H9 (cell line): ENCODE measurements around the gene GALNT17. TPM values are rescaled to one million over a fixed set of nuclear protein-coding genes. Genes with fewer than 3 reads are reported as not detected.

Source experiments
- DNase-seq: peaks from one replicate; pipeline ENCODE4 v3.0.0-alpha.2; 2017
- H2AFZ ChIP-seq: one replicate; pipeline ENCODE4 v1.6.1; 2013; ENCODE audit warnings: mild to moderate bottlenecking, low read length, control low read depth, moderate library complexity
- H2AK5ac ChIP-seq: 2 replicates; pipeline ENCODE4 v1.6.1; 2013; ENCODE audit warnings: low read length, control low read depth, mixed read lengths; ENCODE audit not compliant: insufficient read length
- H2BK120ac ChIP-seq: one replicate; pipeline ENCODE4 v1.6.1; 2013; ENCODE audit warnings: low read depth, mild to moderate bottlenecking, low read length, control low read depth, inconsistent platforms; ENCODE audit not compliant: poor library complexity, severe bottlenecking
- H2BK12ac ChIP-seq: 2 replicates; pipeline ENCODE4 v1.6.1; 2013; ENCODE audit warnings: low read length, control low read depth, mixed read lengths, low read depth; ENCODE audit not compliant: insufficient read length
- H2BK15ac ChIP-seq: 2 replicates; pipeline ENCODE4 v1.6.1; 2013; ENCODE audit warnings: low read depth, low read length, control low read depth
- H2BK20ac ChIP-seq: one replicate; pipeline ENCODE4 v1.6.1; 2013; ENCODE audit warnings: low read depth, mild to moderate bottlenecking, low read length, control low read depth, inconsistent platforms; ENCODE audit not compliant: poor library complexity, severe bottlenecking
- H2BK5ac ChIP-seq: 2 replicates; pipeline ENCODE4 v1.6.1; 2013; ENCODE audit warnings: low read length, control low read depth, mixed read lengths; ENCODE audit not compliant: insufficient read length
- H3K14ac ChIP-seq: 2 replicates; pipeline ENCODE4 v1.6.1; 2013; ENCODE audit warnings: low read length, control low read depth; ENCODE audit not compliant: insufficient read depth
- H3K18ac ChIP-seq: 2 replicates; pipeline ENCODE4 v1.6.1; 2013; ENCODE audit warnings: low read depth, mild to moderate bottlenecking, mixed read lengths, low read length, control low read depth; ENCODE audit not compliant: insufficient read length
- H3K23ac ChIP-seq: 2 replicates; pipeline ENCODE4 v1.6.1; 2013; ENCODE audit warnings: low read length, control low read depth, mixed read lengths, low read depth; ENCODE audit not compliant: insufficient read length
- H3K23me2 ChIP-seq: 2 replicates; pipeline ENCODE4 v1.6.1; 2013; ENCODE audit warnings: low read depth, mild to moderate bottlenecking, mixed read lengths, low read length, control low read depth; ENCODE audit not compliant: insufficient read length, poor library complexity, severe bottlenecking
- H3K27ac ChIP-seq: 2 replicates; pipeline ENCODE4 v1.5.1; 2013; ENCODE audit warnings: low read length, control low read depth, mixed read lengths, low read depth; ENCODE audit not compliant: insufficient read length
- H3K27me3 ChIP-seq: 2 replicates; pipeline ENCODE4 v1.6.1; 2013; ENCODE audit warnings: low read length, control low read depth, inconsistent platforms; ENCODE audit not compliant: insufficient read depth
- H3K4ac ChIP-seq: 2 replicates; pipeline ENCODE4 v1.6.1; 2013; ENCODE audit warnings: low read depth, mild to moderate bottlenecking, control low read depth, inconsistent platforms, low read length, moderate library complexity
- H3K4me1 ChIP-seq: 2 replicates; pipeline ENCODE4 v1.6.1; 2013; ENCODE audit warnings: low read length, control low read depth, inconsistent platforms; ENCODE audit not compliant: insufficient read depth
- H3K4me2 ChIP-seq: 2 replicates; pipeline ENCODE4 v1.6.1; 2013; ENCODE audit warnings: low read length, control low read depth, mixed read lengths; ENCODE audit not compliant: insufficient read length, insufficient read depth
- H3K56ac ChIP-seq: 2 replicates; pipeline ENCODE4 v1.6.1; 2013; ENCODE audit warnings: low read depth, mild to moderate bottlenecking, mixed read lengths, low read length, control low read depth; ENCODE audit not compliant: insufficient read length
- H3K79me1 ChIP-seq: 2 replicates; pipeline ENCODE4 v1.6.1; 2013; ENCODE audit warnings: low read depth, mild to moderate bottlenecking, moderate library complexity, low read length, control low read depth, inconsistent platforms; ENCODE audit not compliant: insufficient read depth, poor library complexity, severe bottlenecking
- H3K79me2 ChIP-seq: 2 replicates; pipeline ENCODE4 v1.6.1; 2013; ENCODE audit warnings: low read length, control low read depth, inconsistent platforms; ENCODE audit not compliant: insufficient read depth
- H3K9ac ChIP-seq: 2 replicates; pipeline ENCODE4 v1.6.1; 2013; ENCODE audit warnings: low read length, control low read depth, mixed read lengths; ENCODE audit not compliant: insufficient read length; ENCODE audit errors: extremely low read depth
- H3K9me3 ChIP-seq: one replicate; pipeline ENCODE4 v1.6.1; 2013; ENCODE audit warnings: low read depth, low read length, inconsistent platforms; ENCODE audit not compliant: control insufficient read depth
- H3T11ph ChIP-seq: one replicate; pipeline ENCODE4 v1.6.1; 2013; ENCODE audit warnings: mild to moderate bottlenecking, low read length, control low read depth, inconsistent platforms
- H4K20me1 ChIP-seq: one replicate; pipeline ENCODE4 v1.6.1; 2013; ENCODE audit not compliant: control insufficient read depth, insufficient read length, insufficient read depth
- H4K5ac ChIP-seq: 2 replicates; pipeline ENCODE4 v1.6.1; 2013; ENCODE audit warnings: low read depth, mild to moderate bottlenecking, mixed read lengths, low read length, control low read depth; ENCODE audit not compliant: insufficient read length
- H4K8ac ChIP-seq: replicated peaks from 2 replicates; pipeline ENCODE4 v1.6.1; 2013; ENCODE audit warnings: low read length, control low read depth, mixed read lengths, low read depth; ENCODE audit not compliant: insufficient read length
- H4K91ac ChIP-seq: 2 replicates; pipeline ENCODE4 v1.6.1; 2013; ENCODE audit warnings: low read depth, mild to moderate bottlenecking, moderate library complexity, mixed read lengths, low read length, control low read depth; ENCODE audit not compliant: insufficient read length
- H3K27ac Mint-ChIP-seq, 3 experiments: 2 replicates in 2 of 3; 3 replicates in 1 of 3; pipeline ENCODE4 v1.8.0; 2020 to 2021; ENCODE audit warnings: mixed read lengths in 3 of 3, mild to moderate bottlenecking in 1 of 3, moderate library complexity in 1 of 3
- H3K27me3 Mint-ChIP-seq: 2 replicates; pipeline ENCODE4 v1.8.0; 2021; ENCODE audit warnings: low read depth, mild to moderate bottlenecking, moderate library complexity, mixed read lengths
- H3K36me3 Mint-ChIP-seq, 3 experiments: 2 replicates in 2 of 3; 3 replicates in 1 of 3; pipeline ENCODE4 v1.8.0; 2020 to 2021; ENCODE audit warnings: low read depth in 3 of 3, mixed read lengths in 3 of 3; ENCODE audit not compliant: insufficient read depth in 1 of 3
- H3K4me1 Mint-ChIP-seq, 2 experiments: 2 replicates each; pipeline ENCODE4 v1.8.0; 2020; ENCODE audit warnings: mixed read lengths in 2 of 2
- H3K4me3 Mint-ChIP-seq, 2 experiments: 2 replicates in 1 of 2; 3 replicates in 1 of 2; pipeline ENCODE4 v1.8.0; 2020 to 2021; ENCODE audit warnings: mild to moderate bottlenecking in 2 of 2, mixed read lengths in 2 of 2, moderate library complexity in 1 of 2
- H3K9me3 Mint-ChIP-seq, 2 experiments: 2 replicates in 1 of 2; 3 replicates in 1 of 2; pipeline ENCODE4 v1.8.0; 2020; ENCODE audit warnings: mild to moderate bottlenecking in 2 of 2, mixed read lengths in 2 of 2, moderate library complexity in 1 of 2
- WGBS: extraction: QIAGEN DNeasy Blood & Tissue Kit; methylation state at CpG from one replicate; pipeline ENCODE4 v1.1.7; 2013; ENCODE audit warnings: missing lambda C conversion rate, low lambda C conversion rate, mixed read lengths; ENCODE audit not compliant: insufficient read length; ENCODE audit errors: extremely low coverage; 5-methylcytosine and 5-hydroxymethylcytosine counted together
- total RNA-seq: library from RNA; stranded (reverse); gene quantifications from 2 replicates; pipeline ENCODE4 v1.2.1, GENCODE V29; 2021
- TF ChIP-seq, protein P1 (sequence below): fragments of 200-600 bp; sonication (generic); conservative IDR thresholded peaks from 3 replicates; pipeline ENCODE4 v1.8.0; 2021; ENCODE audit warnings: antibody characterized with exemption, mild to moderate bottlenecking

GALNT17 gene
- total RNA-seq, 1 experiment from 2014 or later = 43.2 TPM

DNA sequence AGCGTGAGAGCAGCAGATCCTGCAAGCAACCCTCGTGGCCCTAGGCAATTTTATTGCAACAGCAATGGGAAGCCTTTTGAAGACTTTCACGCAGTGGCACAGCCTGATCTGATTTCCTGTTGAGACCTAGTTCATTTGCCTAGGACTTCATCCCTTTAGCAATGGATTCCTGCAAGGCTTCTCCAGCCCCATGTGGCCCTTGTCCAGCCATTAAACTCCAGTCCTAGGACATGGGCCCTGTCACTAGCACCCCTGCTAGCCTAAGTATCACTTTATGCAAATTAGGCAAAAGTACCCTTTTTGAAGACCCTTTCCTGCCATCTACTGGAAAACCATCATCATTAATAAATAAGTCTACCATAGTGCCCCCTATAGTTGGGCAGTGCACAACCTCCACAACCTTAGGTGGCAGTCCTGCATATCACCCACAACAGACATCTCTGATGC lies 379.4 kb downstream of the GALNT17 start:
- no peak overlapping the region for H2BK20ac ChIP-seq
- peaks cover 9% of the 10 kb centered on the region for H3K9me3 ChIP-seq
- no CpG with 5 or more reads among the region's 3 CpGs for WGBS
- no peak overlapping the region for H3K14ac ChIP-seq
- no peak overlapping the region for H4K91ac ChIP-seq
- no peaks in the 10 kb centered on the region for H4K20me1 ChIP-seq
- H3K27ac ChIP-seq = no peak overlapping the region
- H3K56ac ChIP-seq = no peak overlapping the region
- TF ChIP-seq, protein P1, sequence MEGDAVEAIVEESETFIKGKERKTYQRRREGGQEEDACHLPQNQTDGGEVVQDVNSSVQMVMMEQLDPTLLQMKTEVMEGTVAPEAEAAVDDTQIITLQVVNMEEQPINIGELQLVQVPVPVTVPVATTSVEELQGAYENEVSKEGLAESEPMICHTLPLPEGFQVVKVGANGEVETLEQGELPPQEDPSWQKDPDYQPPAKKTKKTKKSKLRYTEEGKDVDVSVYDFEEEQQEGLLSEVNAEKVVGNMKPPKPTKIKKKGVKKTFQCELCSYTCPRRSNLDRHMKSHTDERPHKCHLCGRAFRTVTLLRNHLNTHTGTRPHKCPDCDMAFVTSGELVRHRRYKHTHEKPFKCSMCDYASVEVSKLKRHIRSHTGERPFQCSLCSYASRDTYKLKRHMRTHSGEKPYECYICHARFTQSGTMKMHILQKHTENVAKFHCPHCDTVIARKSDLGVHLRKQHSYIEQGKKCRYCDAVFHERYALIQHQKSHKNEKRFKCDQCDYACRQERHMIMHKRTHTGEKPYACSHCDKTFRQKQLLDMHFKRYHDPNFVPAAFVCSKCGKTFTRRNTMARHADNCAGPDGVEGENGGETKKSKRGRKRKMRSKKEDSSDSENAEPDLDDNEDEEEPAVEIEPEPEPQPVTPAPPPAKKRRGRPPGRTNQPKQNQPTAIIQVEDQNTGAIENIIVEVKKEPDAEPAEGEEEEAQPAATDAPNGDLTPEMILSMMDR = peak; percentile 72
- H2BK5ac ChIP-seq = no peak overlapping the region
- Mint-ChIP-seq H3K4me3 (no peak overlapping the region), H3K36me3 (peaks cover 36 to 54% (median 39%) of the 10 kb centered on the region in 3 experiments), H3K9me3 (peaks cover 27 to 33% of the 10 kb centered on the region in 2 experiments), H3K27me3 (no peaks in the 10 kb centered on the region), H3K4me1 (peaks cover 20 to 22% of the 10 kb centered on the region in 2 experiments), H3K27ac (peak overlapping the region in 2 of 3 experiments; percentile 25 to 71; a peak in 3 of 7 replicates)
- no peak overlapping the region for H3K18ac ChIP-seq
- H3K23ac ChIP-seq = no peak overlapping the region
- no peaks in the 10 kb centered on the region for H3K23me2 ChIP-seq
- no peaks in the 10 kb centered on the region for H3K79me1 ChIP-seq
- H3T11ph ChIP-seq = no peak overlapping the region
- H2AK5ac ChIP-seq = no peak overlapping the region
- no peak overlapping the region for H3K4me2 ChIP-seq
- H2BK12ac ChIP-seq = no peak overlapping the region
- H4K8ac ChIP-seq = no peak overlapping the region
- no peaks in the 10 kb centered on the region for H3K79me2 ChIP-seq
- no peak overlapping the region for H4K5ac ChIP-seq
- no peak overlapping the region for H2BK15ac ChIP-seq
- H3K27me3 ChIP-seq = no peaks in the 10 kb centered on the region
- no peak overlapping the region for H3K9ac ChIP-seq
- DNase-seq = peak; percentile 37
- peaks cover 3% of the 10 kb centered on the region; the same call in 1 of the 2 replicates for H3K4me1 ChIP-seq
- H3K4ac ChIP-seq = no peak overlapping the region
- H2AFZ ChIP-seq = no peak overlapping the region
- H2BK120ac ChIP-seq = no peak overlapping the region
